ENCODE data around the gene PROB1.

DNA sequence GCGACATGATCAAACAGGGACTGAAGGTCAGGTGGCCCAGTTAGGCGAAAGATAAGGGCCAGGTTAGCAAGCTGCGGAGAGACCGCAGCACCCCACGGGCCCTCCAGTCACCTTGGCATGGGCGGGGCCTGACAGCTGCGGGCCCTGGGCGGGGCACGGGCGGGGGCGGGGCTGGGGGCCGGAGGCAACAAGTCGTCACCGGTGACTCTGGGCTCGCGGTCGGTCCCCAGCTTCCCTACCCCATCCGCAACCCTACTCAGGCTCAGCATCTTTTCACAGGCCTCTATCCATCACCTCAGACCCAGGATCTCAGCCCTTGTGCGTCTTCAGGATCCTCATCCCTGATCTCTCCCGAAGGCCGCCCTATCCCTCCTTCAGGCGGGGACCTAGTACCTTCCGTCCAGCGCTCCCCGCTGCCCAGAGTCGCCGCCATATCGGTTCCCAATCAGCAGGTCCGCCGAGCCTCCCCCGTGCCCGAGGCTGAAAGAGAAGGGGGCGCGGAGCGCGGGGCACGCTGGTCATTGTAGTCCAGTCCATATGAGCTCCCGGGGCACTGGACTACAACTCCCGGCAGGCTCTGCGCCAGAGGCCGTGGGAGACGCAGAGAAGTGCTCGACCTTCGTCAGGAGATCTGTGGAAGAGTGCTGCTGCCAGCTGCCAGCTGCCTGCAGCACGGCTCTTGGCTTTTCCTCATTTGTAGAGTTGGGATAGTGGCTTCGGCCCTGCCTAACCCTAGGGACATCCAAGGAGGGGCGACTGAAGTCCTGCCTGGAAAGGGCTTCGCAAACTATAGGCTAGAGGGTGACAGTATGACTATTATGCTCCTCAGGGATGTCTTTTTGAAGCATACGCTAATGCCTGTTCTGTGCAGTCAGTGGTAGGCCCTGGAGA, 44.4 kb upstream of the PROB1 start, which contains the start of gene DNAJC18:
- TF ChIP-seq, protein P1, sequence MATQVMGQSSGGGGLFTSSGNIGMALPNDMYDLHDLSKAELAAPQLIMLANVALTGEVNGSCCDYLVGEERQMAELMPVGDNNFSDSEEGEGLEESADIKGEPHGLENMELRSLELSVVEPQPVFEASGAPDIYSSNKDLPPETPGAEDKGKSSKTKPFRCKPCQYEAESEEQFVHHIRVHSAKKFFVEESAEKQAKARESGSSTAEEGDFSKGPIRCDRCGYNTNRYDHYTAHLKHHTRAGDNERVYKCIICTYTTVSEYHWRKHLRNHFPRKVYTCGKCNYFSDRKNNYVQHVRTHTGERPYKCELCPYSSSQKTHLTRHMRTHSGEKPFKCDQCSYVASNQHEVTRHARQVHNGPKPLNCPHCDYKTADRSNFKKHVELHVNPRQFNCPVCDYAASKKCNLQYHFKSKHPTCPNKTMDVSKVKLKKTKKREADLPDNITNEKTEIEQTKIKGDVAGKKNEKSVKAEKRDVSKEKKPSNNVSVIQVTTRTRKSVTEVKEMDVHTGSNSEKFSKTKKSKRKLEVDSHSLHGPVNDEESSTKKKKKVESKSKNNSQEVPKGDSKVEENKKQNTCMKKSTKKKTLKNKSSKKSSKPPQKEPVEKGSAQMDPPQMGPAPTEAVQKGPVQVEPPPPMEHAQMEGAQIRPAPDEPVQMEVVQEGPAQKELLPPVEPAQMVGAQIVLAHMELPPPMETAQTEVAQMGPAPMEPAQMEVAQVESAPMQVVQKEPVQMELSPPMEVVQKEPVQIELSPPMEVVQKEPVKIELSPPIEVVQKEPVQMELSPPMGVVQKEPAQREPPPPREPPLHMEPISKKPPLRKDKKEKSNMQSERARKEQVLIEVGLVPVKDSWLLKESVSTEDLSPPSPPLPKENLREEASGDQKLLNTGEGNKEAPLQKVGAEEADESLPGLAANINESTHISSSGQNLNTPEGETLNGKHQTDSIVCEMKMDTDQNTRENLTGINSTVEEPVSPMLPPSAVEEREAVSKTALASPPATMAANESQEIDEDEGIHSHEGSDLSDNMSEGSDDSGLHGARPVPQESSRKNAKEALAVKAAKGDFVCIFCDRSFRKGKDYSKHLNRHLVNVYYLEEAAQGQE (IDR thresholded peaks at IDR 0.05; ENCODE audit: insufficient read depth in 1 of 2, low read depth in 2 of 2, low read length in 1 of 2), result no peak
- TF ChIP-seq, protein P2, sequence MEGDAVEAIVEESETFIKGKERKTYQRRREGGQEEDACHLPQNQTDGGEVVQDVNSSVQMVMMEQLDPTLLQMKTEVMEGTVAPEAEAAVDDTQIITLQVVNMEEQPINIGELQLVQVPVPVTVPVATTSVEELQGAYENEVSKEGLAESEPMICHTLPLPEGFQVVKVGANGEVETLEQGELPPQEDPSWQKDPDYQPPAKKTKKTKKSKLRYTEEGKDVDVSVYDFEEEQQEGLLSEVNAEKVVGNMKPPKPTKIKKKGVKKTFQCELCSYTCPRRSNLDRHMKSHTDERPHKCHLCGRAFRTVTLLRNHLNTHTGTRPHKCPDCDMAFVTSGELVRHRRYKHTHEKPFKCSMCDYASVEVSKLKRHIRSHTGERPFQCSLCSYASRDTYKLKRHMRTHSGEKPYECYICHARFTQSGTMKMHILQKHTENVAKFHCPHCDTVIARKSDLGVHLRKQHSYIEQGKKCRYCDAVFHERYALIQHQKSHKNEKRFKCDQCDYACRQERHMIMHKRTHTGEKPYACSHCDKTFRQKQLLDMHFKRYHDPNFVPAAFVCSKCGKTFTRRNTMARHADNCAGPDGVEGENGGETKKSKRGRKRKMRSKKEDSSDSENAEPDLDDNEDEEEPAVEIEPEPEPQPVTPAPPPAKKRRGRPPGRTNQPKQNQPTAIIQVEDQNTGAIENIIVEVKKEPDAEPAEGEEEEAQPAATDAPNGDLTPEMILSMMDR (IDR thresholded peaks at IDR 0.05), result no peak
- TF ChIP-seq POLR2AphosphoS5 (IDR thresholded peaks at IDR 0.05; ENCODE audit: low read depth, low read length) (no peak), SIN3A (IDR thresholded peaks at IDR 0.05; ENCODE audit: borderline replicate concordance, insufficient read depth, low read depth, low read length) (no peak)
